BLaER1 treated with 17β-estradiol and CSF1 and Interleukin-3, amounts not matched to agents 10 nM and 100 nM (cell line): ENCODE measurements around the gene DEAF1.

Experiments
- H3K27ac ChIP-seq, 11 experiments: shearing (Covaris generic); formaldehyde crosslinking; 2 replicates each; pipeline ENCODE4 v1.8.1; 2022
- H3K27me3 ChIP-seq, 11 experiments: shearing (Covaris generic); formaldehyde crosslinking; 2 replicates each; pipeline ENCODE4 v1.8.1; 2022
- H3K36me3 ChIP-seq, 11 experiments: shearing (Covaris generic); formaldehyde crosslinking; 2 replicates each; pipeline ENCODE4 v1.8.1; 2022
- H3K4me1 ChIP-seq, 10 experiments: shearing (Covaris generic); formaldehyde crosslinking; 2 replicates each; pipeline ENCODE4 v1.8.1; 2022
- H3K4me2 ChIP-seq, 11 experiments: shearing (Covaris generic); formaldehyde crosslinking; 2 replicates each; pipeline ENCODE4 v1.8.1; 2022
- H3K4me3 ChIP-seq, 10 experiments: shearing (Covaris generic); formaldehyde crosslinking; 2 replicates each; pipeline ENCODE4 v1.8.1; 2022
- H3K9ac ChIP-seq, 11 experiments: shearing (Covaris generic); formaldehyde crosslinking; 2 replicates each; pipeline ENCODE4 v1.8.1; 2022
- H3K9me3 ChIP-seq, 11 experiments: shearing (Covaris generic); formaldehyde crosslinking; replicated peaks in 1 of 11; 2 replicates each; pipeline ENCODE4 v1.8.1; 2022
- H4K20me1 ChIP-seq, 11 experiments: shearing (Covaris generic); formaldehyde crosslinking; 2 replicates each; pipeline ENCODE4 v1.8.1; 2022
- Cebpa-rat ChIP-seq, 11 experiments: shearing (Covaris generic); IDR thresholded peaks; 2 replicates each; pipeline ENCODE4 v1.8.1; 2022

The DEAF1 gene

GRCh38 chr11:645536-645935, 49.5 kb downstream of the DEAF1 start:
- Histone ChIP-seq H3K4me2 (peak overlapping the region; percentile 35 to 89 (median 67); a peak in 20 of 22 replicates), H3K4me1 (peaks cover 25 to 42% (median 38%) of the 10 kb centered on the region in 10 experiments), H3K27ac (no peak overlapping the region), H3K9ac (peak overlapping the region in 3 of 11 experiments; percentile 7 to 47 (median 33); a peak in 3 of 22 replicates), H3K9me3 (no peaks in the 10 kb centered on the region), H3K27me3 (peaks cover 7 to 16% (median 14%) of the 10 kb centered on the region in 11 experiments), H3K36me3 (peaks cover 35 to 84% (median 62%) of the 10 kb centered on the region in 11 experiments), H4K20me1 (peaks cover 21 to 71% (median 55%) of the 10 kb centered on the region in 11 experiments), H3K4me3 (no peak overlapping the region)
- TF ChIP-seq Cebpa-rat (IDR thresholded peaks at IDR 0.05) = no peak

GRCh38 chr11:643849-644738, 50.9 kb downstream of the DEAF1 start:
- Histone ChIP-seq H3K4me2 (no peak overlapping the region), H3K36me3 (peaks cover 22 to 69% (median 48%) of the 10 kb centered on the region in 11 experiments), H4K20me1 (peaks cover 30 to 86% (median 65%) of the 10 kb centered on the region in 11 experiments), H3K4me3 (no peak overlapping the region), H3K4me1 (peaks cover 28 to 53% (median 45%) of the 10 kb centered on the region in 10 experiments), H3K9ac (no peak overlapping the region), H3K27ac (no peak overlapping the region), H3K27me3 (peaks cover 20 to 31% (median 28%) of the 10 kb centered on the region in 11 experiments), H3K9me3 (no peaks in the 10 kb centered on the region)
- TF ChIP-seq Cebpa-rat (IDR thresholded peaks at IDR 0.05) = no peak

GRCh38 chr11:643366-643765, 51.7 kb downstream of the DEAF1 start:
- no peak overlapping the region for H3K27ac ChIP-seq
- no peak overlapping the region for H3K9ac ChIP-seq
- peaks cover 22 to 63% (median 43%) of the 10 kb centered on the region in 11 experiments for H3K36me3 ChIP-seq
- H4K20me1 ChIP-seq = peaks cover 38 to 93% (median 72%) of the 10 kb centered on the region in 11 experiments
- H3K4me1 ChIP-seq = peaks cover 28 to 57% (median 45%) of the 10 kb centered on the region in 10 experiments
- no peak overlapping the region for H3K4me3 ChIP-seq
- no peak overlapping the region for H3K4me2 ChIP-seq
- no peak for TF ChIP-seq Cebpa-rat (IDR thresholded peaks at IDR 0.05)
- H3K9me3 ChIP-seq = no peaks in the 10 kb centered on the region
- H3K27me3 ChIP-seq = peaks cover 28 to 38% (median 36%) of the 10 kb centered on the region in 11 experiments

GRCh38 chr11:641806-642370, 53.1 kb downstream of the DEAF1 start:
- H3K9me3 ChIP-seq = no peaks in the 10 kb centered on the region
- peaks cover 19 to 56% (median 39%) of the 10 kb centered on the region in 11 experiments; a peak in 21 of 22 replicates for H3K36me3 ChIP-seq
- no peak overlapping the region for H3K4me3 ChIP-seq
- H3K27ac ChIP-seq = no peak overlapping the region
- peaks cover 42 to 53% (median 50%) of the 10 kb centered on the region in 11 experiments for H3K27me3 ChIP-seq
- H4K20me1 ChIP-seq = peaks cover 52 to 98% (median 87%) of the 10 kb centered on the region in 11 experiments
- H3K4me1 ChIP-seq = peaks cover 28 to 54% (median 41%) of the 10 kb centered on the region in 10 experiments
- no peak overlapping the region for H3K9ac ChIP-seq
- TF ChIP-seq Cebpa-rat (IDR thresholded peaks at IDR 0.05) = no peak
- peak overlapping the region in 2 of 11 experiments; percentile 3 to 17; a peak in 1 of 22 replicates for H3K4me2 ChIP-seq

- H3K9ac ChIP-seq = peak overlapping the region in 7 of 11 experiments; percentile 16 to 61 (median 33); a peak in 10 of 22 replicates
- peaks cover 45 to 64% (median 54%) of the 10 kb centered on the region in 11 experiments for H3K27me3 ChIP-seq
- H3K4me2 ChIP-seq = peak overlapping the region; percentile 72 to 92 (median 85)
- H3K36me3 ChIP-seq = peaks cover 19 to 52% (median 36%) of the 10 kb centered on the region in 11 experiments; a peak in 21 of 22 replicates
- H3K27ac ChIP-seq = no peak overlapping the region
- H3K9me3 ChIP-seq = no peaks in the 10 kb centered on the region
- peaks cover 11 to 37% (median 24%) of the 10 kb centered on the region in 10 experiments for H3K4me1 ChIP-seq
- no peak for TF ChIP-seq Cebpa-rat (IDR thresholded peaks at IDR 0.05)
- H4K20me1 ChIP-seq = peaks cover 63 to 100% (median 86%) of the 10 kb centered on the region in 11 experiments
- peak overlapping the region in 4 of 10 experiments; percentile 10 to 44 (median 26); a peak in 5 of 20 replicates for H3K4me3 ChIP-seq
Measured at GRCh38 chr11:640021-640706, 54.9 kb downstream of the DEAF1 start.

GRCh38 chr11:639332-639955, 55.6 kb downstream of the DEAF1 start:
- Histone ChIP-seq H3K9ac (0 out of 22 replicates have a peak overlapping the region, but pooled peaks of 1 of the 11 experiments have one; percentile 50), H3K4me2 (peak overlapping the region; percentile 30 to 89 (median 77); a peak in 19 of 22 replicates), H3K4me3 (peak overlapping the region in 2 of 10 experiments; percentile 24 to 44; a peak in 2 of 20 replicates), H4K20me1 (peaks cover 63 to 100% (median 81%) of the 10 kb centered on the region in 11 experiments), H3K27me3 (peaks cover 45 to 64% (median 54%) of the 10 kb centered on the region in 11 experiments), H3K4me1 (peaks cover 11 to 33% (median 22%) of the 10 kb centered on the region in 10 experiments), H3K27ac (no peak overlapping the region), H3K9me3 (no peaks in the 10 kb centered on the region), H3K36me3 (peaks cover 16 to 50% (median 30%) of the 10 kb centered on the region in 11 experiments; a peak in 21 of 22 replicates)
- no peak for TF ChIP-seq Cebpa-rat (IDR thresholded peaks at IDR 0.05)

GRCh38 chr11:638631-639331, 56.2 kb downstream of the DEAF1 start:
- H3K4me3 ChIP-seq = no peak overlapping the region
- peak overlapping the region in 8 of 11 experiments; percentile 21 to 89 (median 74); a peak in 14 of 22 replicates for H3K4me2 ChIP-seq
- peaks cover 45 to 64% (median 54%) of the 10 kb centered on the region in 11 experiments for H3K27me3 ChIP-seq
- no peaks in the 10 kb centered on the region for H3K9me3 ChIP-seq
- H3K36me3 ChIP-seq = peaks cover 9 to 43% (median 24%) of the 10 kb centered on the region in 11 experiments; a peak in 21 of 22 replicates
- no peak overlapping the region for H3K27ac ChIP-seq
- no peak overlapping the region for H3K9ac ChIP-seq
- H4K20me1 ChIP-seq = peaks cover 62 to 94% (median 76%) of the 10 kb centered on the region in 11 experiments
- TF ChIP-seq Cebpa-rat (IDR thresholded peaks at IDR 0.05) = no peak
- peaks cover 11 to 38% (median 24%) of the 10 kb centered on the region in 10 experiments for H3K4me1 ChIP-seq
